Stimulated activated effector memory CD8-positive, alpha-beta T cell treated with anti-CD3 and anti-CD28 coated beads, Interleukin-12 subunit alpha, Interleukin-12 subunit beta, amount 100 ng/mL, for 72 hours (primary cell): Measurements from ENCODE around the gene ATG4B.
A peak's percentile ranks its signal among the peaks of the same experiment; 100 is the strongest.

Experiments used
- ATAC-seq: fragments of 150-1000 bp; cut with Tn5 transposase; 2 replicates; pipeline ENCODE4 v1.10.0; 2021
- DNase-seq, 2 donors: peaks; one replicate each; pipeline ENCODE4 v3.0.0; 2021 to 2022; ENCODE audit warnings: low spot score in 2 of 2
- H3K27ac Mint-ChIP-seq: one replicate; pipeline ENCODE4 v1.8.0; 2022; ENCODE audit warnings: mild to moderate bottlenecking, mixed read lengths
- H3K36me3 Mint-ChIP-seq: one replicate; pipeline ENCODE4 v1.8.0; 2022; ENCODE audit warnings: mild to moderate bottlenecking, mixed read lengths
- H3K4me1 Mint-ChIP-seq: one replicate; pipeline ENCODE4 v1.8.0; 2022; ENCODE audit warnings: mixed read lengths
- H3K4me3 Mint-ChIP-seq: one replicate; pipeline ENCODE4 v1.8.0; 2022; ENCODE audit warnings: mild to moderate bottlenecking, mixed read lengths
- H3K9me3 Mint-ChIP-seq: one replicate; pipeline ENCODE4 v1.8.0; 2022; ENCODE audit warnings: mixed read lengths

Gene ATG4B

GRCh38 chr2:241619597-241620418 lies 17.7 kb upstream of the ATG4B start:
- Mint-ChIP-seq H3K4me1 (peaks cover 48% of the 10 kb centered on the region), H3K36me3 (peaks cover 40% of the 10 kb centered on the region), H3K9me3 (peaks cover 3% of the 10 kb centered on the region), H3K4me3 (no peak overlapping the region), H3K27ac (peak overlapping the region; percentile 85)
- ATAC-seq (peak; percentile 63), DNase-seq (no peak)

DNA sequence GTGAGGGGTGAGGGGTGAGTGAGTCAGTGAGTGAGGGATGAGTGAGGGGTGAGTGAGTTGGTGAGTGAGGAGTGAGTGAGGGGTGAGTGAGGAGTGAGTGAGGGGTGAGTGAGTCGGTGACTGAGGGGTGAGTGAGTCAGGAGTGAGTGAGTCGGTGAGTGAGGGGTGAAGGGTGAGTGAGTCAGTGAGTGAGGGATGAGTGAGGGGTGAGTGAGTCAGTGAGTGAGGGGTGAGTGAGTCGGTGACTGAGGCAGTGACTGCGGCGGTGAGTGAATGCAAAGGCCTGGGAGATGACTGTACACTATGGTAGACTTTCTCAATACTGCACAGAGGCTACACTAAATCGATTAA lies 17.1 kb upstream of the ATG4B start:
- Mint-ChIP-seq H3K27ac (peak overlapping the region; percentile 85), H3K9me3 (peaks cover 3% of the 10 kb centered on the region), H3K4me3 (no peak overlapping the region), H3K4me1 (peaks cover 48% of the 10 kb centered on the region), H3K36me3 (peaks cover 40% of the 10 kb centered on the region)
- DNase-seq (peak; percentile 15 to 77), ATAC-seq (peak; percentile 96)

GRCh38 chr2:241627675-241628074 lies 9.8 kb upstream of the ATG4B start:
- ATAC-seq (no peak), DNase-seq (no peak)
- peak overlapping the region; percentile 34 for H3K27ac Mint-ChIP-seq
- H3K36me3 Mint-ChIP-seq, result peaks cover 70% of the 10 kb centered on the region
- H3K9me3 Mint-ChIP-seq, result no peaks in the 10 kb centered on the region
- no peak overlapping the region for H3K4me3 Mint-ChIP-seq
- H3K4me1 Mint-ChIP-seq, result peaks cover 21% of the 10 kb centered on the region

- ATAC-seq, result no peak
- no peak overlapping the region for H3K27ac Mint-ChIP-seq
- DNase-seq, result no peak
- peaks cover 84% of the 10 kb centered on the region for H3K36me3 Mint-ChIP-seq
- no peaks in the 10 kb centered on the region for H3K9me3 Mint-ChIP-seq
- H3K4me3 Mint-ChIP-seq, result no peak overlapping the region
- H3K4me1 Mint-ChIP-seq, result peaks cover 25% of the 10 kb centered on the region
Measured at GRCh38 chr2:241629762-241630435, 7.6 kb upstream of the ATG4B start.

- peaks cover 29% of the 10 kb centered on the region for H3K4me1 Mint-ChIP-seq
- DNase-seq (no peak), ATAC-seq (no peak)
- no peaks in the 10 kb centered on the region for H3K9me3 Mint-ChIP-seq
- no peak overlapping the region for H3K27ac Mint-ChIP-seq
- H3K36me3 Mint-ChIP-seq, result peaks cover 78% of the 10 kb centered on the region
- H3K4me3 Mint-ChIP-seq, result no peak overlapping the region
Measured at GRCh38 chr2:241632478-241633325, 4.8 kb upstream of the ATG4B start.

GRCh38 chr2:241633561-241633960 lies 3.9 kb upstream of the ATG4B start:
- Mint-ChIP-seq H3K4me1 (peaks cover 27% of the 10 kb centered on the region), H3K4me3 (no peak overlapping the region), H3K9me3 (no peaks in the 10 kb centered on the region), H3K27ac (no peak overlapping the region), H3K36me3 (peaks cover 69% of the 10 kb centered on the region)
- ATAC-seq (no peak), DNase-seq (no peak)

DNA sequence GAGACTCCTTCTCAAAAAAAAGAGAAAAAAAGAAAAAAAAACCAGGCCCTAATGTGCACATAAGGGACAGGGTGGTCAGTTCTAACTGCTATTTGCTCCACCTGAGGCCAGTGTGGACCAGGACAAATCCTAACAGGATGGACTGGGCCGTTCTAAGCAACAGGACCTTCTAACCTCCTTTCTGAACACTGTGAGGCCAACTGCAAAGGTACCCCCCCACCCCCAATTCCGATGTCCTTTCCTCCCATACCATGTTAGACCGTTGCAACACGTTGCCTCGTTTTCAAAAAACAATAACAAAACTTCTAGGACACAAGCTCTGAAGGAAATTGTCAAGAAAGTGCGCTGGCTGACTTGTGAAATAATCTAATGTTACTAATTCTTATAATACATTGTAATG lies 1.7 kb upstream of the ATG4B start:
- H3K9me3 Mint-ChIP-seq, result no peaks in the 10 kb centered on the region
- ATAC-seq (no peak), DNase-seq (no peak)
- peaks cover 42% of the 10 kb centered on the region for H3K4me1 Mint-ChIP-seq
- H3K4me3 Mint-ChIP-seq, result peak overlapping the region; percentile 78
- H3K27ac Mint-ChIP-seq, result peak overlapping the region; percentile 71
- H3K36me3 Mint-ChIP-seq, result peaks cover 52% of the 10 kb centered on the region

DNA sequence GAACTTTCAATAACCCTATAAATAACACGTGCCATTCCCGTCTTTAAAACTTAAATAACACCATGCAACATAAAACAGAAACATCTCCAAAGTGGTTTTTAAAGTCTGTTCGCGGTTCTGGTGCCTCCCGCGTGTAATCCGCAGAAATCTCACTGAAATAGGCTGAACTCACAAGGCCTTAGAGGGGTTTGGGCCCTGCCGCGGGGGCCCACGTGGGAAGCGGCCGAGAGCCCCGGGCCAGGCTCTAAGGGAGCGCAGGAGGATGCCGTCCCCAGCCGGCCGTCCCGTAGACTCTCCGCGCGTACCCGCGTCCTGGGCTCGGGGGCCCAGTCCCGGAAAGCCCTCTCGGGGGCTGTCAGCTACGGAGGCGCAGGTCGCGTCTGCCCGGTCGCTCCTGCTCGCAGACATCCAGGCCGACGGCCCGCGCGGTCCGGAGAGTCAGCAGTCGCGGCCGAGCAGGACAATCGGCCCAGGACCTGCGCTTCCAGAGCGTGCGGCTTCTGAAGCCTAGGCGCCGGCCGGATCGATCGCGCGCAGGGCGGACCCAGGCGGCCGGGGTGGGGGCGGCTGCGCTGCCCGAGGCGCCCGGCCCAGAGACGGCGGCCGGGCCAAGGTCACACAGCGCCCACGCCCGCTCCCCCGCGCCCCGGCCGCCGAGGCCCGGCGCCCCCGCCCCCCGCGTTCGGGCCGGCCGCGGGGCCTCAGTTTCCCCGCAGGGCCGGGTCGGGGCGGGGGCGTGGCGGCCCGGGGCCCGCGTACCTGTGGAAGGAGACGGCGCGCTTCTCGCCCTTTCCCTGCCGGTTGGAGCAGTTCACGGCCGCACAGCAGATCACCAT lies 1.1 kb upstream of the ATG4B start:
- ATAC-seq, result peak; percentile 65
- H3K27ac Mint-ChIP-seq, result peak overlapping the region; percentile 71
- no peaks in the 10 kb centered on the region for H3K9me3 Mint-ChIP-seq
- H3K4me1 Mint-ChIP-seq, result peaks cover 48% of the 10 kb centered on the region
- H3K36me3 Mint-ChIP-seq, result peaks cover 46% of the 10 kb centered on the region
- DNase-seq, result peak; percentile 26 to 81
- peak overlapping the region; percentile 78 for H3K4me3 Mint-ChIP-seq

GRCh38 chr2:241637795-241638660 lies 535 bp downstream of the ATG4B start:
- H3K9me3 Mint-ChIP-seq, result no peaks in the 10 kb centered on the region
- peaks cover 52% of the 10 kb centered on the region for H3K4me1 Mint-ChIP-seq
- ATAC-seq (peak; percentile 44), DNase-seq (no peak)
- peaks cover 33% of the 10 kb centered on the region for H3K36me3 Mint-ChIP-seq
- H3K4me3 Mint-ChIP-seq, result peak overlapping the region; percentile 78
- peak overlapping the region; percentile 76 for H3K27ac Mint-ChIP-seq

- DNase-seq (no peak), ATAC-seq (no peak)
- Mint-ChIP-seq H3K27ac (peak overlapping the region; percentile 76), H3K36me3 (peaks cover 31% of the 10 kb centered on the region), H3K4me1 (peaks cover 51% of the 10 kb centered on the region), H3K9me3 (no peaks in the 10 kb centered on the region), H3K4me3 (peak overlapping the region; percentile 78)
Measured at GRCh38 chr2:241638940-241639339, 1.4 kb downstream of the ATG4B start.

DNA sequence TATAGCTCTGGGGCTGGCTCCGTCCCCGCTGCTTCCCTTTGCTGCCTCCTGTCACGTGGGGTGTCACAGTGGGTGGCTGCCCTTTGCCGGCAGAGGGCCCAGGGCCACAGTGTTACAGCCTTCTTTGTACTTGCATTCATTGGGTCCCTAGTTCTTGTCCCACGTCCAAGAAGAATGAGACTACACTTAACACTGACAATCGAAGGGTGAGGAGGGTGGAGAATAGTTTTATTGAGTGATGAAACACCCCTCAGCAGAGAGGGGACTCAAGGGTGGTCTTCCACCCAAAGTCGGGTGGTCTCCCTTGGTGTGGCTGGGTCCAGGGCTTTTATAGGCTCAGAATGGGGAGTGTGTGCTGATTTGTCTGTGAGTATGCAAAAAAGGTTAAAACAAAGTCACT lies 1.9 kb downstream of the ATG4B start:
- H3K27ac Mint-ChIP-seq, result no peak overlapping the region

GRCh38 chr2:241640165-241640795 lies 2.8 kb downstream of the ATG4B start:
- Mint-ChIP-seq H3K36me3 (peaks cover 34% of the 10 kb centered on the region), H3K27ac (peak overlapping the region; percentile 32), H3K4me3 (peak overlapping the region; percentile 2), H3K4me1 (peaks cover 51% of the 10 kb centered on the region), H3K9me3 (no peaks in the 10 kb centered on the region)
- no peak for ATAC-seq
- DNase-seq, result no peak

More for the DNA sequence above, 1.9 kb downstream of the ATG4B start:
- ATAC-seq, result no peak
- Mint-ChIP-seq H3K4me1 (peaks cover 51% of the 10 kb centered on the region), H3K36me3 (peaks cover 31% of the 10 kb centered on the region), H3K9me3 (no peaks in the 10 kb centered on the region), H3K4me3 (peak overlapping the region; percentile 78)
- no peak for DNase-seq

- H3K27ac Mint-ChIP-seq, result no peak overlapping the region
- H3K36me3 Mint-ChIP-seq, result peaks cover 31% of the 10 kb centered on the region
- H3K4me1 Mint-ChIP-seq, result peaks cover 50% of the 10 kb centered on the region
- H3K9me3 Mint-ChIP-seq, result no peaks in the 10 kb centered on the region
- DNase-seq (no peak), ATAC-seq (no peak)
- peak overlapping the region; percentile 2 for H3K4me3 Mint-ChIP-seq
Measured at GRCh38 chr2:241641631-241642030, 4.1 kb downstream of the ATG4B start.
